Endothelial cell (in vitro differentiated cells): ENCODE measurements around the gene RPAP2. TPM values are rescaled to one million over a fixed set of nuclear protein-coding genes. Genes with fewer than 3 reads are reported as not detected.

Source experiments
- DNase-seq: peaks from one replicate; pipeline ENCODE4 v3.0.0; 2021; ENCODE audit warnings: low spot score
- H3K27ac Mint-ChIP-seq: one replicate; pipeline ENCODE4 v1.8.0; 2021; ENCODE audit warnings: mixed read lengths, inconsistent platforms; ENCODE audit not compliant: unreplicated experiment
- H3K27me3 Mint-ChIP-seq: one replicate; pipeline ENCODE4 v1.8.0; 2021; ENCODE audit warnings: mild to moderate bottlenecking, moderate library complexity, mixed read lengths, inconsistent platforms; ENCODE audit not compliant: unreplicated experiment
- H3K36me3 Mint-ChIP-seq: one replicate; pipeline ENCODE4 v1.8.0; 2021; ENCODE audit warnings: mild to moderate bottlenecking, low read depth, mixed read lengths, inconsistent platforms; ENCODE audit not compliant: unreplicated experiment
- H3K4me1 Mint-ChIP-seq: one replicate; pipeline ENCODE4 v1.8.0; 2021; ENCODE audit warnings: mild to moderate bottlenecking, mixed read lengths, inconsistent platforms; ENCODE audit not compliant: unreplicated experiment
- H3K4me3 Mint-ChIP-seq: one replicate; pipeline ENCODE4 v1.8.0; 2021; ENCODE audit warnings: mild to moderate bottlenecking, mixed read lengths, inconsistent platforms; ENCODE audit not compliant: unreplicated experiment
- H3K9me3 Mint-ChIP-seq: one replicate; pipeline ENCODE4 v1.8.0; 2021; ENCODE audit warnings: mixed read lengths, inconsistent platforms; ENCODE audit not compliant: unreplicated experiment
- total RNA-seq: library from RNA; stranded (reverse); fragmentation: NEBNext Ultra II Directional; extraction: Animal tissue kit (Norgen Biotek cat#: 25700); gene quantifications from one replicate; pipeline ENCODE4 v1.2.1, GENCODE V29; 2021; ENCODE audit not compliant: unreplicated experiment
- TF ChIP-seq, protein P1 (sequence below): fragments of 200-600 bp; sonication (generic); IDR thresholded peaks from one replicate; pipeline ENCODE4 v1.5.0; 2021; ENCODE audit warnings: antibody characterized with exemption; ENCODE audit not compliant: unreplicated experiment

Gene RPAP2
- total RNA-seq, 1 donor from 2014 or later: 30.0 TPM

DNA sequence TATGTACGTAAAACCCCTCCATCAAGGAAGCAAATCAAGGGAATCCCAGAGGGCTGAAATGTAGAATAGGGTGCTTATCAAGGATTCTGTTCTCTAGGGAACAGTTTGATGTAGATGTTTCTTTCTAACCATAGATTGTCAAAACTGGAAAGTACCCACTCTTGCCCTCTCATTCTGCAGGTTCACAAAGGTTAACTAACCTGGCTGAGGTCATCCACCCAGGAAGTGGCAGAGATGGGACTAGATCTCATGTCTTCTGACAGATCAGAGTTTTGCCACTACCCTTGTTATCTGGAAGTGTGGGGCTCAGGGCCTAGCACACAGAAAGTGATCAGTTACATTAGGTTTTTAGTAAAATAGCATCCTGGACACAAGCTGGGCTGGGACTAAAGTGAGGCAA lies 140.4 kb downstream of the RPAP2 start:
- DNase-seq: no peak
- Mint-ChIP-seq H3K36me3 (no peaks in the 10 kb centered on the region), H3K9me3 (no peaks in the 10 kb centered on the region), H3K4me3 (no peak overlapping the region), H3K27ac (no peak overlapping the region), H3K4me1 (peaks cover 5% of the 10 kb centered on the region), H3K27me3 (no peaks in the 10 kb centered on the region)
- TF ChIP-seq, protein P1, sequence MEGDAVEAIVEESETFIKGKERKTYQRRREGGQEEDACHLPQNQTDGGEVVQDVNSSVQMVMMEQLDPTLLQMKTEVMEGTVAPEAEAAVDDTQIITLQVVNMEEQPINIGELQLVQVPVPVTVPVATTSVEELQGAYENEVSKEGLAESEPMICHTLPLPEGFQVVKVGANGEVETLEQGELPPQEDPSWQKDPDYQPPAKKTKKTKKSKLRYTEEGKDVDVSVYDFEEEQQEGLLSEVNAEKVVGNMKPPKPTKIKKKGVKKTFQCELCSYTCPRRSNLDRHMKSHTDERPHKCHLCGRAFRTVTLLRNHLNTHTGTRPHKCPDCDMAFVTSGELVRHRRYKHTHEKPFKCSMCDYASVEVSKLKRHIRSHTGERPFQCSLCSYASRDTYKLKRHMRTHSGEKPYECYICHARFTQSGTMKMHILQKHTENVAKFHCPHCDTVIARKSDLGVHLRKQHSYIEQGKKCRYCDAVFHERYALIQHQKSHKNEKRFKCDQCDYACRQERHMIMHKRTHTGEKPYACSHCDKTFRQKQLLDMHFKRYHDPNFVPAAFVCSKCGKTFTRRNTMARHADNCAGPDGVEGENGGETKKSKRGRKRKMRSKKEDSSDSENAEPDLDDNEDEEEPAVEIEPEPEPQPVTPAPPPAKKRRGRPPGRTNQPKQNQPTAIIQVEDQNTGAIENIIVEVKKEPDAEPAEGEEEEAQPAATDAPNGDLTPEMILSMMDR: no peak

- DNase-seq: no peak
- TF ChIP-seq, protein P1: no peak
- H3K36me3 Mint-ChIP-seq: no peaks in the 10 kb centered on the region
- no peaks in the 10 kb centered on the region for H3K27me3 Mint-ChIP-seq
- no peak overlapping the region for H3K4me3 Mint-ChIP-seq
- H3K4me1 Mint-ChIP-seq: peaks cover 12% of the 10 kb centered on the region
- no peaks in the 10 kb centered on the region for H3K9me3 Mint-ChIP-seq
- H3K27ac Mint-ChIP-seq: no peak overlapping the region
Measured at GRCh38 chr1:92441316-92441696, 142.4 kb downstream of the RPAP2 start.

DNA sequence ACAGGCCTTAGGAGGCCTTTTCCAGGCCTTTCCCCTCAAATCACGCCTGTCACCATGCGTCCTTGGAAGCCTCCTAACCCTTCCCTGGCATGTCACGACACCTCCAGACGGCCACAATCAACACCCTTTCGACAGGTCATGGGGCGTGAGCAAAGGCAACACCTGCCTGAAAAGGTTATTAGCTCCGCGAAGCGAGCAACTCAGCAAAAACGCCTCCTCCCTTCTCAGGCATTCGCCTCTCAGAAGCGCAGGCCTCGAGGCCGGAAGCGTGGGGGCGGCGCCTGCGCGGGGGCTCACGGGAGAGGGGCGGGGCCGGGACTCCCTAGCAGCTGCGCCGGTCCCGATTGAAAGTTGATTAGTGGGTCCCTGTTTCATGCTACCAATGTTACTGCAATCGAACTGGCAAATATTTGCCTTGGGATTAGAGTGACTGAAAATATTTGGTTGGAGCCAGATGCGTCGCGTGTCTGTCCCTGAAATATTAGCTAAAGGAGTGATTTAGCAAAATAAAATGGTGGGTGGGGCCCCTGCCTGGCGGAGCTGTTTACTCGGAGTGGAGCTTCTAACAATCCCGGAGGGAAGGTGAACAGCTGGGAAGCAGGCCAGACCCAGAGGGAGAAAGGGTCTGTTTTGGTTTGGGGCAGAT lies 143.0 kb downstream of the RPAP2 start:
- Mint-ChIP-seq H3K9me3 (no peaks in the 10 kb centered on the region), H3K27me3 (no peaks in the 10 kb centered on the region), H3K36me3 (no peaks in the 10 kb centered on the region), H3K27ac (no peak overlapping the region), H3K4me1 (peaks cover 13% of the 10 kb centered on the region), H3K4me3 (no peak overlapping the region)
- TF ChIP-seq, protein P1: no peak
- DNase-seq: no peak

GRCh38 chr1:92442351-92442750 lies 143.5 kb downstream of the RPAP2 start:
- TF ChIP-seq, protein P1: no peak
- no peaks in the 10 kb centered on the region for H3K27me3 Mint-ChIP-seq
- H3K4me1 Mint-ChIP-seq: peaks cover 13% of the 10 kb centered on the region
- no peak overlapping the region for H3K4me3 Mint-ChIP-seq
- DNase-seq: no peak
- no peaks in the 10 kb centered on the region for H3K36me3 Mint-ChIP-seq
- H3K9me3 Mint-ChIP-seq: no peaks in the 10 kb centered on the region
- H3K27ac Mint-ChIP-seq: no peak overlapping the region

DNA sequence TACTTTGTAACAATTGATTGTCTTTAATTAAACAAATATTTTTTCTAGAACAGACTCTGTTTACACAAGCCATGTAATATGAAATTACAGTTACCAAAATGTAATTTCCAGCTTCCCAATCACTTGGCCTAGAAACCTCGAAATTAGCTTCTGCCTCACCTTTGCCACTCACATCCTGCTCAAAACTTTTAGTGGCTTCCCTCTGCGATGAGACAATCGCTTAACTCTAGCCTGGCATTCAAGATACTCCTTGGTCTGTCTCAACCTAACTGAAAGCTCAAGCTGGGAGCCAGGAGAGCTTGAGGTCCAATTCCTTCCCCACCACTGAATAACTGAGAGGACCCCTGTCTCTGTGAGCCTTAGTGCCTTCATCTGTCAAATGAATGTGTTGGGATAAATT lies 145.0 kb downstream of the RPAP2 start:
- peaks cover 13% of the 10 kb centered on the region for H3K4me1 Mint-ChIP-seq
- no peaks in the 10 kb centered on the region for H3K27me3 Mint-ChIP-seq
- TF ChIP-seq, protein P1: no peak
- DNase-seq: no peak
- H3K4me3 Mint-ChIP-seq: no peak overlapping the region
- no peaks in the 10 kb centered on the region for H3K9me3 Mint-ChIP-seq
- H3K36me3 Mint-ChIP-seq: no peaks in the 10 kb centered on the region
- no peak overlapping the region for H3K27ac Mint-ChIP-seq
